Fibroblast of lung (primary cell): ENCODE measurements around the gene GPR45. TPM values are rescaled to one million over a fixed set of nuclear protein-coding genes. Genes with fewer than 3 reads are reported as not detected.

ENCODE experiments used
- DNase-seq, 2 donors: peaks; one replicate each; pipeline versions ENCODE4 v3.0.0 to v3.0.0-alpha.2; 2010; ENCODE audit warnings: low read depth in 2 of 2
- H2AFZ ChIP-seq: 2 replicates; pipeline ENCODE4 v1.5.1; 2012; ENCODE audit warnings: low read length, control low read depth, inconsistent platforms
- H3K27ac ChIP-seq: 2 replicates; pipeline ENCODE4 v1.5.1; 2011; ENCODE audit warnings: low read length, control low read depth; ENCODE audit not compliant: insufficient read depth
- H3K27me3 ChIP-seq: 2 replicates; pipeline ENCODE4 v1.5.1; 2011; ENCODE audit warnings: mild to moderate bottlenecking, low read length; ENCODE audit not compliant: control insufficient read depth, insufficient read depth
- H3K36me3 ChIP-seq: 2 replicates; pipeline ENCODE4 v1.5.1; 2011; ENCODE audit warnings: low read length; ENCODE audit not compliant: control insufficient read depth, insufficient read depth
- H3K4me1 ChIP-seq: 2 replicates; pipeline ENCODE4 v1.5.1; 2011; ENCODE audit warnings: low read length; ENCODE audit not compliant: control insufficient read depth, insufficient read depth; ENCODE audit errors: extremely low read depth
- H3K4me2 ChIP-seq: 2 replicates; pipeline ENCODE4 v1.5.1; 2011; ENCODE audit warnings: low read length, control low read depth; ENCODE audit not compliant: insufficient read depth; ENCODE audit errors: extremely low read depth
- H3K4me3 ChIP-seq, 4 experiments: fragments of 200-600 bp in 1 of 4; sonication (generic) in 1 of 4; replicated peaks in 1 of 4; 2 replicates each; pipeline ENCODE4 v1.5.1; 2011 to 2016; ENCODE audit warnings: low read length in 4 of 4, low read depth in 3 of 4, mild to moderate bottlenecking in 3 of 4, control low read depth in 2 of 4, inconsistent platforms in 1 of 4, mixed read lengths in 1 of 4; ENCODE audit not compliant: insufficient read depth in 1 of 4; ENCODE audit errors: control extremely low read depth in 1 of 4
- H3K79me2 ChIP-seq: 2 replicates; pipeline ENCODE4 v1.5.1; 2012; ENCODE audit warnings: mild to moderate bottlenecking, low read length, inconsistent platforms; ENCODE audit not compliant: control insufficient read depth, insufficient read depth
- H3K9ac ChIP-seq: 2 replicates; pipeline ENCODE4 v1.5.1; 2011; ENCODE audit warnings: mild to moderate bottlenecking, low read length, control low read depth; ENCODE audit not compliant: insufficient read depth
- H3K9me3 ChIP-seq: 2 replicates; pipeline ENCODE4 v1.5.1; 2012; ENCODE audit warnings: low read depth, low read length; ENCODE audit not compliant: control insufficient read depth, insufficient read depth
- H4K20me1 ChIP-seq: 2 replicates; pipeline ENCODE4 v1.5.1; 2011; ENCODE audit warnings: low read length; ENCODE audit not compliant: control insufficient read depth, insufficient read depth; ENCODE audit errors: extremely low read depth
- EZH2 ChIP-seq: IDR thresholded peaks from 2 replicates; pipeline ENCODE4 v1.5.1; 2012; ENCODE audit warnings: low read length, control low read depth, mild to moderate bottlenecking; ENCODE audit errors: missing control alignments
- polyA plus RNA-seq, 2 donors: library from polyadenylated mRNA; depleted of rRNA in 1 of 2; stranded (reverse) in 1 of 2; unstranded in 1 of 2; fragments of >200 nt; gene quantifications; 2 replicates each; pipeline ENCODE4 v1.2.1, GENCODE V29; 2011 to 2012; ENCODE audit warnings: missing spikeins in 1 of 2
- total RNA-seq: library from RNA; depleted of rRNA; stranded (reverse); fragments of >200 nt; gene quantifications from 2 replicates; pipeline ENCODE4 v1.2.1, GENCODE V29; 2014
- TF ChIP-seq, protein P1 (sequence below), 2 donors: IDR thresholded peaks in 1 of 2; conservative IDR thresholded peaks in 1 of 2; 1 replicate in 1 of 2; 2 replicates in 1 of 2; pipeline ENCODE4 v1.5.1; 2011 to 2012; ENCODE audit warnings: low read length in 2 of 2, control low read depth in 1 of 2, inconsistent platforms in 1 of 2, low read depth in 1 of 2, mild to moderate bottlenecking in 1 of 2

GPR45 gene
- total and polyA plus RNA-seq, 2 donors (not counting 1 experiment from before 2014, with no cell fraction given) = not detected

DNA sequence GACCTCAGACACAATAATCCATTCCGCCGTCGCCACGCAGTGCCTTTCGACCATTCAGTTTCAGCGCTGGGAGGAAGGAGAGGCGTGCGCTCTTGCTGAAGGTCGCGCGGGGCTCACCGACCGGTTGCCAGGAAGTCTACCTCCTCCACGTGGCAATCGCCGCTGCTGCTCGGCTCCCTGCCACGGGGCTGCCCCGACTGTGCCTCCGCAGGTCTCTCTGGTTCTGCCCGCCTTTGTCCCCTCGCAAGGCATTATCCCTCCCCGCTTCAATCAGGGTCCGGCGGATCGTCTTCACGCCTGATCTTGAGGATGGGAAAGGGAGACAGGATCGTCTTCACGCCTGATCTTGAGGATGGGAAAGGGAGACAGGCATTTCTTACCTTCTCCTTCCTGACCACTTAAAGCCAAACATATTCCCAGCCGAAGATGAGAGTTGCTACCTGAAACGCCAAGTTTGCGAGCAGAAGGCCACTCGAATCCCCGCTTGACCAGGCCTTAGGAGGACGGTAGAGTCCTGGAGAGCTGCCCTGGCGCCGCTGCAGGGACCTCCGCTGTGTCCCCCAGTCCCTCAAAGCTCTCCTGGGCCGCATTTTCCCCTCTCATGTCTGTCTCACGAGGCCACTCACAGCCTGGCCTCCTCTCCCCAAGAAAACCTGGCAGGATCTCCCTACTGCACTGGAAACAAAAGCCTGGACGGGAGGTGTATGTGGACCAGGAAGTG lies 4.3 kb upstream of the GPR45 start:
- no peak overlapping the region for H2AFZ ChIP-seq
- no peak overlapping the region for H3K4me3 ChIP-seq
- no peak for DNase-seq
- no peak overlapping the region for H3K27ac ChIP-seq
- no peak overlapping the region for H3K4me2 ChIP-seq
- no peaks in the 10 kb centered on the region for H3K4me1 ChIP-seq
- TF ChIP-seq EZH2 = no peak
- TF ChIP-seq, protein P1, sequence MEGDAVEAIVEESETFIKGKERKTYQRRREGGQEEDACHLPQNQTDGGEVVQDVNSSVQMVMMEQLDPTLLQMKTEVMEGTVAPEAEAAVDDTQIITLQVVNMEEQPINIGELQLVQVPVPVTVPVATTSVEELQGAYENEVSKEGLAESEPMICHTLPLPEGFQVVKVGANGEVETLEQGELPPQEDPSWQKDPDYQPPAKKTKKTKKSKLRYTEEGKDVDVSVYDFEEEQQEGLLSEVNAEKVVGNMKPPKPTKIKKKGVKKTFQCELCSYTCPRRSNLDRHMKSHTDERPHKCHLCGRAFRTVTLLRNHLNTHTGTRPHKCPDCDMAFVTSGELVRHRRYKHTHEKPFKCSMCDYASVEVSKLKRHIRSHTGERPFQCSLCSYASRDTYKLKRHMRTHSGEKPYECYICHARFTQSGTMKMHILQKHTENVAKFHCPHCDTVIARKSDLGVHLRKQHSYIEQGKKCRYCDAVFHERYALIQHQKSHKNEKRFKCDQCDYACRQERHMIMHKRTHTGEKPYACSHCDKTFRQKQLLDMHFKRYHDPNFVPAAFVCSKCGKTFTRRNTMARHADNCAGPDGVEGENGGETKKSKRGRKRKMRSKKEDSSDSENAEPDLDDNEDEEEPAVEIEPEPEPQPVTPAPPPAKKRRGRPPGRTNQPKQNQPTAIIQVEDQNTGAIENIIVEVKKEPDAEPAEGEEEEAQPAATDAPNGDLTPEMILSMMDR (conservative IDR thresholded peaks at IDR 0.05 in 1 of 2, IDR thresholded peaks at IDR 0.05 in 1 of 2; ENCODE audit: low read depth in 1 of 2, low read length in 2 of 2) = no peak
- no peaks in the 10 kb centered on the region for H3K9me3 ChIP-seq
- peaks cover 3% of the 10 kb centered on the region for H3K27me3 ChIP-seq
- H3K79me2 ChIP-seq = no peaks in the 10 kb centered on the region
- no peak overlapping the region for H3K9ac ChIP-seq
- no peaks in the 10 kb centered on the region for H3K36me3 ChIP-seq
- no peaks in the 10 kb centered on the region for H4K20me1 ChIP-seq

DNA sequence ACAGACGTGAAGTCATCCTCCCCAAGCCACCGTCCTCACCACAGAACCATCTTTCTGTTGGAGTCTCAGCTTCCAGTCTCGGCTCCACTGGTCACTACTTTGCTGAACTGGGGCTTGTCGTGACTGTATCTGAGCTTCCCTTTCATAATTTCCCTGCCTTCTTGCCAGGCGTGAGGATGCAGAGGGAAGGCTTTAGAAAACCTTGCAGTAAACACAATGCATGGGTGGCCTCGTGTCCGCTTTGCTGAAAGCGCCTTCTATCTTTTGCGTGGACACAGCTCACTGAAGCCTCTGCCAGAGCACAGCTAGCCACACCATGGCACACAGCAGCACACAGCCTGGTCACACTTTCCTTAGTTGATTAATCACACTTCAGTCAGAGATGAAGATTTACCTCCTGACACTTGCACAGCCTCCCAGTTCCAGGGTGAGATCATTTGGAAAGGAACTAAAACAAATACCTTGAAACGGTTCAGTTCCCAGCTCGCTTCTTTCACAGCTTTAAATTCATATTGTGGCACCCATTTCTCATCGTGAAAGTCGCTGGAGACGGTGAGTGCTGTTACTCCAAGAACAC lies 2.8 kb upstream of the GPR45 start:
- peak in 1 of 2 donors; percentile 50 for DNase-seq
- no peaks in the 10 kb centered on the region for H3K9me3 ChIP-seq
- H4K20me1 ChIP-seq = no peaks in the 10 kb centered on the region
- no peaks in the 10 kb centered on the region for H3K4me1 ChIP-seq
- no peaks in the 10 kb centered on the region for H3K36me3 ChIP-seq
- no peak overlapping the region for H2AFZ ChIP-seq
- H3K79me2 ChIP-seq = no peaks in the 10 kb centered on the region
- peaks cover 3% of the 10 kb centered on the region for H3K27me3 ChIP-seq
- no peak overlapping the region for H3K9ac ChIP-seq
- H3K4me2 ChIP-seq = no peak overlapping the region
- no peak overlapping the region for H3K27ac ChIP-seq
- H3K4me3 ChIP-seq = no peak overlapping the region
- TF ChIP-seq EZH2 = no peak
- TF ChIP-seq, protein P1 (conservative IDR thresholded peaks at IDR 0.05 in 1 of 2, IDR thresholded peaks at IDR 0.05 in 1 of 2; ENCODE audit: low read depth in 1 of 2, low read length in 2 of 2) = no peak

DNA sequence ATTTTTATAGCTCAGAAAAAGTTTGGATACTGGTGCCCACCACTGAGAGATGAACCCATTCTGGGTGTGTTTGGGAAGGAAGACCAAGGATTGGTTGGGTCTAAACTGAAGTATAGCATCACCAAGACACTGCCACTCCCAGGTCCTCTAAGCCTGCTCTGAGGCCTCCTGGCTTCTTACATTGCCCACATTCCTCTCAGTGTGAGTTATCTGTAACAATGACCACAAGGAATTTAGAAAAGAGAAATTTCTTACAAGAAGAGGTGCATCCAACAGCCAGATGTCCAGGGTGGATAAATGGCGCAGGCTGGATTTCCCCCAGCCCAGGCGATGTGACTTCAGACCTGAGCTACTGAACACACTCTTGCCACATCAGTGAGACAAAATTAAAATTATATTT lies 1.6 kb upstream of the GPR45 start:
- H3K36me3 ChIP-seq = no peaks in the 10 kb centered on the region
- H3K27ac ChIP-seq = no peak overlapping the region
- no peak overlapping the region for H2AFZ ChIP-seq
- no peaks in the 10 kb centered on the region for H3K4me1 ChIP-seq
- H3K9me3 ChIP-seq = no peaks in the 10 kb centered on the region
- no peak for TF ChIP-seq EZH2
- TF ChIP-seq, protein P1 (conservative IDR thresholded peaks at IDR 0.05 in 1 of 2, IDR thresholded peaks at IDR 0.05 in 1 of 2; ENCODE audit: low read depth in 1 of 2, low read length in 2 of 2) = no peak
- no peak overlapping the region for H3K9ac ChIP-seq
- H3K27me3 ChIP-seq = no peaks in the 10 kb centered on the region
- peak; percentile 51 to 97 for DNase-seq
- no peaks in the 10 kb centered on the region for H3K79me2 ChIP-seq
- no peak overlapping the region for H3K4me3 ChIP-seq
- no peak overlapping the region for H3K4me2 ChIP-seq
- H4K20me1 ChIP-seq = no peaks in the 10 kb centered on the region
